ENCODE measurements around the gene CLN5.

Gene CLN5

GRCh38 chr13:77028202-77028601 lies 36.3 kb downstream of the CLN5 start:
- H3K9ac ChIP-seq (ENCODE audit: low read length) = no peak overlapping the region
- H3K36me3 ChIP-seq (ENCODE audit: control insufficient read depth, insufficient read depth, low read length) = no peaks in the 10 kb centered on the region
- no peak overlapping the region for H3K4me3 ChIP-seq (ENCODE audit: low read length)
- no peaks in the 10 kb centered on the region for H3K27me3 ChIP-seq (ENCODE audit: control insufficient read depth, insufficient read depth, low read length)
- peaks cover 8% of the 10 kb centered on the region for H3K4me1 ChIP-seq (ENCODE audit: control insufficient read depth, insufficient read depth, low read length)
- H3K27ac ChIP-seq (ENCODE audit: low read depth, low read length) = no peak overlapping the region

DNA sequence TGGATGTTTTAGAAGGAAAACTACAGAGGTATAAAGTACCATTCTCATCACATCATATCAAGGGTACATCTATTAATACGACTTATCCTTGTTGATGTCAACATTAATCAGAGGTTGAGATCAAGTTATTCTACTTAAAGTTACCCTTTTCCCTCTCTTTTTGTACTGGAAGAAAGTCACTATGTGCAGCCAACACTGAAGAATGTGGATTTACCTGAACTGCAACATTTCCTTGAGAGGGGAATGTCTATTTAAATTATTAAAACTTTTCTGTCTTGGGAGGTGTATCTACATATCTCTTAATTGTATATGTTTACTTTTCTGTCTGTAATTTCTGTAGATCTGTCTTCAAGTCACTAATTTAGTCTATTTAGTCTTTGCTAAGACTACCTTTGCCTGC lies 37.6 kb downstream of the CLN5 start:
- Histone ChIP-seq H3K27ac (ENCODE audit: low read depth, low read length) (no peak overlapping the region), H3K9ac (ENCODE audit: low read length) (no peak overlapping the region), H3K27me3 (ENCODE audit: control insufficient read depth, insufficient read depth, low read length) (no peaks in the 10 kb centered on the region), H3K36me3 (ENCODE audit: control insufficient read depth, insufficient read depth, low read length) (no peaks in the 10 kb centered on the region), H3K4me3 (ENCODE audit: low read length) (no peak overlapping the region), H3K4me1 (ENCODE audit: control insufficient read depth, insufficient read depth, low read length) (peaks cover 5% of the 10 kb centered on the region)

- no peak overlapping the region for H3K27ac ChIP-seq (ENCODE audit: low read depth, low read length)
- peaks cover 5% of the 10 kb centered on the region for H3K4me1 ChIP-seq (ENCODE audit: control insufficient read depth, insufficient read depth, low read length)
- H3K9ac ChIP-seq (ENCODE audit: low read length) = no peak overlapping the region
- H3K4me3 ChIP-seq (ENCODE audit: low read length) = no peak overlapping the region
- no peaks in the 10 kb centered on the region for H3K36me3 ChIP-seq (ENCODE audit: control insufficient read depth, insufficient read depth, low read length)
- H3K27me3 ChIP-seq (ENCODE audit: control insufficient read depth, insufficient read depth, low read length) = no peaks in the 10 kb centered on the region
Measured at GRCh38 chr13:77031656-77032243, 39.9 kb downstream of the CLN5 start.

- Histone ChIP-seq H3K4me3 (ENCODE audit: low read length) (no peak overlapping the region), H3K36me3 (ENCODE audit: control insufficient read depth, insufficient read depth, low read length) (no peaks in the 10 kb centered on the region), H3K27me3 (ENCODE audit: control insufficient read depth, insufficient read depth, low read length) (no peaks in the 10 kb centered on the region), H3K9ac (ENCODE audit: low read length) (no peak overlapping the region), H3K4me1 (ENCODE audit: control insufficient read depth, insufficient read depth, low read length) (no peaks in the 10 kb centered on the region), H3K27ac (ENCODE audit: low read depth, low read length) (no peak overlapping the region)
Measured at GRCh38 chr13:77033717-77034302, 41.9 kb downstream of the CLN5 start.

DNA sequence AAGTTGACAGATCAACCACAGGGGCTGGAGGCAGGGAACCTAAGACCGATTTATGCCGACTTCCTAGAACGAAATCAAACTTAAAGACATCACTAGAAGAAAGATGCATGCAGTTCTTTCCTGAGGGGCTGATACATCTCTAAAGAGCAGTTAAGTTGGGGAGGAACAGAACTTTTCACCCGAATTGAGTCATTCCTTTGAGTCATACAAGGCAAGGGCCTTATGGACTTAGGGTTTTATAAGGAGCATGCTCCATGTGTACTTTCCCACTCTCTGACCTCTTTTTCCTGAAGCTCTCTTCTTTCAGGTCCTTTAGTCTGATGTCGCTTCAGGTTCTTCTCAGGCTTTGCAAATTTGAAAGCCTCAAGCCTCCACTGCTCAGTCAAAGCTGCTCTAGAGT lies 43.0 kb downstream of the CLN5 start:
- H3K4me1 ChIP-seq (ENCODE audit: control insufficient read depth, insufficient read depth, low read length) = no peaks in the 10 kb centered on the region
- no peaks in the 10 kb centered on the region for H3K36me3 ChIP-seq (ENCODE audit: control insufficient read depth, insufficient read depth, low read length)
- H3K4me3 ChIP-seq (ENCODE audit: low read length) = no peak overlapping the region
- H3K27ac ChIP-seq (ENCODE audit: low read depth, low read length) = no peak overlapping the region
- H3K9ac ChIP-seq (ENCODE audit: low read length) = no peak overlapping the region
- no peaks in the 10 kb centered on the region for H3K27me3 ChIP-seq (ENCODE audit: control insufficient read depth, insufficient read depth, low read length)

DNA sequence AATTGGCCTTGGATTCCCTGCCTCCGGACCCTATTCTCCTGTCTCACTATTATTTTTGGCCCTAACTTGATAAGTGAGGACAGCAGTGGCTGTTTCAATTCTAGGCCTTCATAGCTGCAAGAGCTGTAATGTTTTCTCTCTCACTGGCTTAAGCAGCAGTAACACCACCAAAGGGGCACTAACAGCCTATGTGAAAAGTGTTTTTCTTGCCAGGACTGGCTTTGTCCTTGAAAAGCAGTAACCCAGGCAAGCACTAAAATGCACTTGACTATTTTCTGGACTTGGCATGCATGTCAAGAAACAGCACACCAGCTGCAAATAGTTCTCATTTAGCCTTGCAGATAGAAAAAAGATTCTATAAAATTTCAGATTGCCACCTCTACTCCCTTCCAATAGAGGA lies 44.4 kb downstream of the CLN5 start:
- Histone ChIP-seq H3K4me1 (ENCODE audit: control insufficient read depth, insufficient read depth, low read length) (no peaks in the 10 kb centered on the region), H3K36me3 (ENCODE audit: control insufficient read depth, insufficient read depth, low read length) (no peaks in the 10 kb centered on the region), H3K27me3 (ENCODE audit: control insufficient read depth, insufficient read depth, low read length) (no peaks in the 10 kb centered on the region), H3K27ac (ENCODE audit: low read depth, low read length) (no peak overlapping the region), H3K9ac (ENCODE audit: low read length) (no peak overlapping the region), H3K4me3 (ENCODE audit: low read length) (no peak overlapping the region)

DNA sequence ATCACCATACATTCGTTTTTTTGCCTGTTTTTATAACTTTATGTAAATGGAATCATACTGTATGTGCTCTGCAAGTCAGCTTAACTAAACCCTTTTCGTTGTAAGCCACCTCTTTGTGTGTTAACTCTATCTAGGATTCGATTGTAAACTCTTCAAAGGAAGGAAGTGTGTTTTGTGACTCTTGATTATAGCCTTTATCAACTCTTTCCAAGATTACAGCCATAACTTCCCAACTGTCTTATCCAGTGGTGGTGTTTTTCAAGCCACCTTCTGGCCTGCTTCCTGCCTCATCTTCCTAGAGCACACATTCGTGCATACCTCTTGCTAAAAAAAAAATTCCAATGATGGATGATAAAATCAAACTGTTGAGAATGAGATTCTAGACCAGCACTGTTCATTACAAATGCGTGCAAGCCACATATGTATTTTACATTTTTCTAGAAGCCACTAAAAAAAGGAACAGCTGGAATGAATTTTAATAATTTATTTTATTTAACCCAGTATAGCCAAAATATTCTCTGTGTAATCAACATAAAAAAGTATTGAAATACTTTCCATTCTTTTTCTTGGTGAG lies 47.1 kb downstream of the CLN5 start:
- no peaks in the 10 kb centered on the region for H3K27me3 ChIP-seq (ENCODE audit: control insufficient read depth, insufficient read depth, low read length)

DNA sequence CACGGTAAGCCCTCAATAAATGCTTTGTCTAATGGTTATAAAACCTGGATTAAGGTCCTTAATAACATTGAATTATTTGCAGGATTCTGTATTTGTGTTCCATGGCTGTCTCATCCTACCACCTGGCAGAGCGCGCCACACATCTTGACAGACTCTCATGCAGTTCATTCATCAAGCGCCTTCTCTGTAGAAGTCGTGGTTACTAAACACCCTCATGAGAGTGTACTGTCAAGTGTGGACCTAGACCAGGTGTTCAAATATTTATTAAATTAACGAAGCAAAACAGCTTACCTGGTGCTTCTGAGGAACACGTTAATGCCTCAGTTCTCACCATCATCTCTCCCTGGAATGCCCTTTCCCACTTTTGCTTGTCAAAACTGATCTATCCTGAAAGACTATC lies 48.2 kb downstream of the CLN5 start:
- Histone ChIP-seq H3K27ac (ENCODE audit: low read depth, low read length) (no peak overlapping the region), H3K4me1 (ENCODE audit: control insufficient read depth, insufficient read depth, low read length) (peaks cover 8% of the 10 kb centered on the region), H3K27me3 (ENCODE audit: control insufficient read depth, insufficient read depth, low read length) (no peaks in the 10 kb centered on the region), H3K36me3 (ENCODE audit: control insufficient read depth, insufficient read depth, low read length) (peaks cover under 1% of the 10 kb centered on the region), H3K4me3 (ENCODE audit: low read length) (no peak overlapping the region), H3K9ac (ENCODE audit: low read length) (no peak overlapping the region)

More for the DNA sequence above, 47.1 kb downstream of the CLN5 start:
- no peak overlapping the region for H3K4me3 ChIP-seq (ENCODE audit: low read length)
- no peak overlapping the region for H3K27ac ChIP-seq (ENCODE audit: low read depth, low read length)
- no peak overlapping the region for H3K9ac ChIP-seq (ENCODE audit: low read length)
- no peaks in the 10 kb centered on the region for H3K36me3 ChIP-seq (ENCODE audit: control insufficient read depth, insufficient read depth, low read length)
- peaks cover 8% of the 10 kb centered on the region for H3K4me1 ChIP-seq (ENCODE audit: control insufficient read depth, insufficient read depth, low read length)

DNA sequence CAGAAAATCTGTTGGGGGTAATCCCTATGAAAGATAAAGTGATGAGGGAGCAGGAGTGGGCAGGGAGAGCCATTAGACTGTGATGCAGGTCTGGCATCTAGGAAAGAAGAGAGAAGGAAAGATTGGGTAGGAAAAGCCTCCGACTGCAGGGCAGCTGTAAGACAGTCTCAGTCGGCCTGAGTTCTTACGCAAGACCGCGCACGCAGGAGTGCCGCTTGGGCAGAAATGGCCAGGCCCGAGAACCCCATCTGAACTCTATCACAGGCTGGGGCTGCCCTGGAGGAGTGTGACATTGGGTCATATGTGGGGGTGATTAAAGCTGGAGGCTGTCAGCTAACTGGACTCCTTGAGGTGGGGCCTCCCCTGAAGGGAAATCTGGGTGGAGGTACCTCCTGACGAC lies 49.0 kb downstream of the CLN5 start:
- no peak overlapping the region for H3K27ac ChIP-seq (ENCODE audit: low read depth, low read length)
- H3K9ac ChIP-seq (ENCODE audit: low read length) = no peak overlapping the region
- no peak overlapping the region for H3K4me3 ChIP-seq (ENCODE audit: low read length)

GRCh38 chr13:77042566-77043177 lies 50.8 kb downstream of the CLN5 start:
- no peak overlapping the region for H3K9ac ChIP-seq (ENCODE audit: low read length)
- H3K27me3 ChIP-seq (ENCODE audit: control insufficient read depth, insufficient read depth, low read length) = no peaks in the 10 kb centered on the region
- peaks cover 8% of the 10 kb centered on the region for H3K4me1 ChIP-seq (ENCODE audit: control insufficient read depth, insufficient read depth, low read length)
- H3K36me3 ChIP-seq (ENCODE audit: control insufficient read depth, insufficient read depth, low read length) = peaks cover 3% of the 10 kb centered on the region
- H3K4me3 ChIP-seq (ENCODE audit: low read length) = no peak overlapping the region
- H3K27ac ChIP-seq (ENCODE audit: low read depth, low read length) = peak overlapping the region; percentile 48

More for the DNA sequence above, 49.0 kb downstream of the CLN5 start:
- peaks cover 3% of the 10 kb centered on the region for H3K36me3 ChIP-seq (ENCODE audit: control insufficient read depth, insufficient read depth, low read length)
- peaks cover 8% of the 10 kb centered on the region for H3K4me1 ChIP-seq (ENCODE audit: control insufficient read depth, insufficient read depth, low read length)
- no peaks in the 10 kb centered on the region for H3K27me3 ChIP-seq (ENCODE audit: control insufficient read depth, insufficient read depth, low read length)

DNA sequence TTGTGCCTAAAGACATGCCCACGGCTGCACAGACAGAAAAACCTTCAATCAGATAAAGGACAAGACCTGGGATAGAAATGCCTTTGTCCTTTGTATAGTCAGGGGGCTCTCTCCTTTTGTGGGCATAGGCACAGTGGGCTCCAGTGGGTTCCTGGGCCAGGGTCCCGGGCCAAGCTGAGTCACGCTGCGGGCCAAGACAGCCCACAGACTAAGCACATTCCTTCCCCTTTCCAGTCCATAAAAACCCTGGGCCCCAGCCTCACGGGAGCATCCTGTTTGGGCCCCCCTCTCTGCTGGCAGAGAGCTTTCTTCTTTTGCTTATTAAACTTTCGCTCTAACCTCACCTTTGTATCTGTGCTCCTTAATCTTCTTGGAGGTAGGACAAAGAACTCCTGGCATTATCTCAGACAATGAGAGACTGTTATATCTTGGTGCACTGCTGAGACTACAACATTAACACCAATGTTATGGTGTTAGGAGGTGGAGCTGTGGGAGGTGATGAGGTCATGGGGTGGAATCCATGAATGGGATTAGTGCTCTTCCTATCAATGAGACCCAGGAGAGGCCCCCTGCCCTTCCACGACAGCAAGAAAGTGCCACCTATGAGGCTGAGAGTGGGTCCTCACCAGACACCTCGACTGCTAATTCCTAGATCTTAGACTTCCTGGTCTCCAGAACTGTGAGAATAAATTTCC lies 55.9 kb downstream of the CLN5 start:
- peaks cover 3% of the 10 kb centered on the region for H3K4me1 ChIP-seq (ENCODE audit: control insufficient read depth, insufficient read depth, low read length)
- no peak overlapping the region for H3K27ac ChIP-seq (ENCODE audit: low read depth, low read length)
- no peaks in the 10 kb centered on the region for H3K27me3 ChIP-seq (ENCODE audit: control insufficient read depth, insufficient read depth, low read length)
- no peak overlapping the region for H3K4me3 ChIP-seq (ENCODE audit: low read length)
- H3K9ac ChIP-seq (ENCODE audit: low read length) = no peak overlapping the region
- peaks cover 6% of the 10 kb centered on the region for H3K36me3 ChIP-seq (ENCODE audit: control insufficient read depth, insufficient read depth, low read length)

- Histone ChIP-seq H3K36me3 (ENCODE audit: control insufficient read depth, insufficient read depth, low read length) (peaks cover 8% of the 10 kb centered on the region), H3K4me3 (ENCODE audit: low read length) (no peak overlapping the region), H3K9ac (ENCODE audit: low read length) (no peak overlapping the region), H3K27me3 (ENCODE audit: control insufficient read depth, insufficient read depth, low read length) (no peaks in the 10 kb centered on the region), H3K27ac (ENCODE audit: low read depth, low read length) (no peak overlapping the region), H3K4me1 (ENCODE audit: control insufficient read depth, insufficient read depth, low read length) (no peaks in the 10 kb centered on the region)
Measured at GRCh38 chr13:77048681-77049080, 56.8 kb downstream of the CLN5 start.

Measured in rectal smooth muscle tissue (tissue), 1 donor.